ENCODE results near the gene NCMAP. TPM values are rescaled to one million over a fixed set of nuclear protein-coding genes. Genes with fewer than 3 reads are reported as not detected.

The NCMAP gene
- polyA plus RNA-seq, 2 of the 4 experiments (the other 2 are of a cell fraction), result 0.13 to 1.7 TPM

- H3K4me2 ChIP-seq, result no peak overlapping the region
- H3K4me1 ChIP-seq, result no peaks in the 10 kb centered on the region
- H3K27ac ChIP-seq, result no peak overlapping the region
- POLR2A ChIA-PET, result no interaction called here
- FAIRE-seq, result no peak
- CTCF ChIA-PET, result interaction anchor here (1.0 to 3.8 kb wide), 4 partner anchors 9 to 51 kb away, joined by 3 to 15 read pairs (median 4); no protein-coding TSS in a partner anchor
- 68% methylated on average over 5 of the region's 6 CpGs for WGBS (ENCODE audit: missing lambda C conversion rate)
- no peak for DNase-seq (ENCODE audit: low read depth in 1 of 2, low spot score in 1 of 2)
- TF ChIP-seq RNF2 (IDR thresholded peaks at IDR 0.05; ENCODE audit: borderline replicate concordance, low read depth) (no peak), ATOH8 (CRISPR knock-in tag; IDR thresholded peaks at IDR 0.05; ENCODE audit: low read depth) (no peak), KDM1A (IDR thresholded peaks at IDR 0.05; ENCODE audit: low read depth) (no peak), HMGXB4 (CRISPR knock-in tag; IDR thresholded peaks at IDR 0.05; ENCODE audit: borderline replicate concordance) (no peak), RCOR1 (IDR thresholded peaks at IDR 0.05; ENCODE audit: low read depth, low read length) (no peak), TFCP2L1 (CRISPR knock-in tag; IDR thresholded peaks at IDR 0.05) (no peak), ESRRA (IDR thresholded peaks at IDR 0.05; ENCODE audit: borderline replicate concordance, low read length) (no peak), HDAC2 (IDR thresholded peaks at IDR 0.05) (no peak), CBX8 (IDR thresholded peaks at IDR 0.05) (no peak), CTCF (IDR thresholded peaks at IDR 0.05) (no peak), NR3C1 (IDR thresholded peaks at IDR 0.05) (no peak), PHF8 (IDR thresholded peaks at IDR 0.05; ENCODE audit: borderline replicate concordance, low read depth) (no peak), RFX5 (IDR thresholded peaks at IDR 0.05) (no peak), EHF (CRISPR knock-in tag; IDR thresholded peaks at IDR 0.05) (no peak), JUNB (IDR thresholded peaks at IDR 0.05) (no peak), HOXB13 (CRISPR knock-in tag; IDR thresholded peaks at IDR 0.05; ENCODE audit: low read depth) (no peak)
- no peak for ATAC-seq
- H3K9me3 ChIP-seq, result no peaks in the 10 kb centered on the region
- no peak overlapping the region for H3K4me3 ChIP-seq
These were observed 28.3 kb downstream of the NCMAP start for GRCh38 chr1:24584171-24584647.

GRCh38 chr1:24586119-24586518 lies 30.2 kb downstream of the NCMAP start:
- WGBS (ENCODE audit: missing lambda C conversion rate), result 82% methylated on average over 9 of the region's 10 CpGs
- FAIRE-seq (no peak), ATAC-seq (no peak), DNase-seq (ENCODE audit: low read depth in 1 of 2, low spot score in 1 of 2) (no peak)
- CTCF ChIA-PET, result interaction anchor here (0.7 to 2.9 kb wide), 9 partner anchors 7 to 475 kb away, joined by 3 to 17 read pairs (median 5); no protein-coding TSS in a partner anchor
- TF ChIP-seq HOXA7 (CRISPR knock-in tag; IDR thresholded peaks at IDR 0.05), result no peak
- TF ChIP-seq HDAC2 (IDR thresholded peaks at IDR 0.05), result no peak
- TF ChIP-seq POLR2AphosphoS2 (conservative IDR thresholded peaks at IDR 0.05; ENCODE audit: low read length), result no peak
- no peak for TF ChIP-seq ELK1 (IDR thresholded peaks at IDR 0.05; ENCODE audit: low read depth, low read length)
- no peak for TF ChIP-seq RNF2 (IDR thresholded peaks at IDR 0.05; ENCODE audit: borderline replicate concordance, low read depth)
- TF ChIP-seq ZC3H11A (IDR thresholded peaks at IDR 0.05), result no peak
- H3K4me2 ChIP-seq, result no peak overlapping the region
- H3K27ac ChIP-seq, result no peak overlapping the region
- H3K4me3 ChIP-seq, result no peak overlapping the region
- no peaks in the 10 kb centered on the region for H3K4me1 ChIP-seq
- POLR2A ChIA-PET, result no interaction called here
- no peaks in the 10 kb centered on the region for H3K9me3 ChIP-seq

Measured in A549 (cell line).